ENCODE data around the gene GRAMD1A. TPM values are rescaled to one million over a fixed set of nuclear protein-coding genes. Genes with fewer than 3 reads are reported as not detected.

The GRAMD1A gene
- total RNA-seq, 2 experiments from 2014 or later: 84.2 to 124 TPM

DNA sequence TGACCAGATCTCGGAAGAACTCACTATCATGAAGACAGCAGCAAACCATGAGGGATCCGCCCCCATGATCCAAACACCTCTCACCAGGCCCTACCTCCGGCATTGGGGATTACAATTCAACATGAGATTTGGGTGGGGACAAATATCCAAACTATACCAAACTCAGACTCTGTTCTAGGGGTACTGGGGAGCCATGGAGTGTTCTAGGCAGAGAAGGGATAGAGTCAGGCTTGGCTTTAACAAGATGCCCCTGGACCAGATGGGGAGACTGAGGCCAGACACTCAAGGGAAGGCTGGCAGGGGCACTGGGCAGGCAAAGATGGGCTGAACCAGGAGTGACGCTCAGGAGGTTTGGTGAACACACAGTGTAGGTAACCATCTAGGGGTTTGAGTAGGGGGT, 18.3 kb downstream of the GRAMD1A start:
- no peaks in the 10 kb centered on the region for H3K9me3 ChIP-seq (ENCODE audit: low read length)
- no peaks in the 10 kb centered on the region for H4K20me1 ChIP-seq (ENCODE audit: insufficient read depth, low read length)
- intact Hi-C loops (cut with micrococcal nuclease; ENCODE audit: unreplicated experiment): no loop called here
- H3K79me2 ChIP-seq (ENCODE audit: insufficient read depth, low read depth, low read length): no peaks in the 10 kb centered on the region
- no peak overlapping the region for H2AFZ ChIP-seq (ENCODE audit: low read length)
- H3K4me1 ChIP-seq (ENCODE audit: insufficient read depth, low read length, poor library complexity, severe bottlenecking): no peaks in the 10 kb centered on the region
- POLR2A ChIA-PET: no interaction called here
- peaks cover 93% of the 10 kb centered on the region for H3K36me3 ChIP-seq (ENCODE audit: insufficient read depth, low read length)
- CTCF ChIA-PET (ENCODE audit: unreplicated experiment): no interaction called here
- no peak overlapping the region for H3K27ac ChIP-seq (ENCODE audit: low read depth, low read length, poor library complexity, severe bottlenecking)
- H3K4me2 ChIP-seq (ENCODE audit: low read length): no peak overlapping the region
- TF ChIP-seq, protein P1, sequence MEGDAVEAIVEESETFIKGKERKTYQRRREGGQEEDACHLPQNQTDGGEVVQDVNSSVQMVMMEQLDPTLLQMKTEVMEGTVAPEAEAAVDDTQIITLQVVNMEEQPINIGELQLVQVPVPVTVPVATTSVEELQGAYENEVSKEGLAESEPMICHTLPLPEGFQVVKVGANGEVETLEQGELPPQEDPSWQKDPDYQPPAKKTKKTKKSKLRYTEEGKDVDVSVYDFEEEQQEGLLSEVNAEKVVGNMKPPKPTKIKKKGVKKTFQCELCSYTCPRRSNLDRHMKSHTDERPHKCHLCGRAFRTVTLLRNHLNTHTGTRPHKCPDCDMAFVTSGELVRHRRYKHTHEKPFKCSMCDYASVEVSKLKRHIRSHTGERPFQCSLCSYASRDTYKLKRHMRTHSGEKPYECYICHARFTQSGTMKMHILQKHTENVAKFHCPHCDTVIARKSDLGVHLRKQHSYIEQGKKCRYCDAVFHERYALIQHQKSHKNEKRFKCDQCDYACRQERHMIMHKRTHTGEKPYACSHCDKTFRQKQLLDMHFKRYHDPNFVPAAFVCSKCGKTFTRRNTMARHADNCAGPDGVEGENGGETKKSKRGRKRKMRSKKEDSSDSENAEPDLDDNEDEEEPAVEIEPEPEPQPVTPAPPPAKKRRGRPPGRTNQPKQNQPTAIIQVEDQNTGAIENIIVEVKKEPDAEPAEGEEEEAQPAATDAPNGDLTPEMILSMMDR (conservative IDR thresholded peaks at IDR 0.05; ENCODE audit: low read length): no peak
- TF ChIP-seq EZH2phosphoT487 (IDR thresholded peaks at IDR 0.05; ENCODE audit: borderline replicate concordance, low read depth, low read length): no peak
- no TSS peak for BruUV-seq (replicated peaks)
- no peaks in the 10 kb centered on the region for H3K9me2 ChIP-seq (ENCODE audit: insufficient read depth, low read length)
- no peak overlapping the region for H3K4me3 ChIP-seq (ENCODE audit: low read depth, low read length, poor library complexity, severe bottlenecking)
- DNase-seq (ENCODE audit: low spot score): no peak

DNA sequence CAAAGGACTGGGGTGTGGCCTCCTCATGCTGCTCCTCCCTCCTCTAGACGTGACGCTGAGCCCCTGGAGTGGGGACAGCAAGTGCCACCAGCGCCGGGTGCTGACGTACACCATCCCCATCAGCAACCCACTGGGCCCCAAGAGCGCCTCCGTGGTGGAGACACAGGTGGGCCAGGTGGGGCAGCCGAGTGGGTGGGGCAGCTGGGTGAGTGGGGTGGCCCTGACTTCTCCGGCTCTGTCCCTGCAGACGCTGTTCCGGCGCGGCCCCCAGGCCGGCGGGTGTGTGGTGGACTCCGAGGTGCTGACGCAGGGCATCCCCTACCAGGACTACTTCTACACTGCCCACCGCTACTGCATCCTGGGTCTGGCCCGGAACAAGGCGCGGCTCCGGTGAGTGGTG, 19.0 kb downstream of the GRAMD1A start:
- intact Hi-C loops (cut with micrococcal nuclease; ENCODE audit: unreplicated experiment): no loop called here
- TF ChIP-seq EZH2phosphoT487 (IDR thresholded peaks at IDR 0.05; ENCODE audit: borderline replicate concordance, low read depth, low read length): no peak
- TF ChIP-seq, protein P1 (conservative IDR thresholded peaks at IDR 0.05; ENCODE audit: low read length): no peak
- POLR2A ChIA-PET: no interaction called here
- no peak overlapping the region for H3K4me3 ChIP-seq (ENCODE audit: low read depth, low read length, poor library complexity, severe bottlenecking)
- H3K27ac ChIP-seq (ENCODE audit: low read depth, low read length, poor library complexity, severe bottlenecking): no peak overlapping the region
- H3K79me2 ChIP-seq (ENCODE audit: insufficient read depth, low read depth, low read length): no peaks in the 10 kb centered on the region
- no peaks in the 10 kb centered on the region for H4K20me1 ChIP-seq (ENCODE audit: insufficient read depth, low read length)
- CTCF ChIA-PET (ENCODE audit: unreplicated experiment): no interaction called here
- no peak for DNase-seq (ENCODE audit: low spot score)
- H3K4me2 ChIP-seq (ENCODE audit: low read length): no peak overlapping the region
- BruUV-seq (replicated peaks): no TSS peak
- H3K9me3 ChIP-seq (ENCODE audit: low read length): no peaks in the 10 kb centered on the region
- no peak overlapping the region for H2AFZ ChIP-seq (ENCODE audit: low read length)
- no peaks in the 10 kb centered on the region for H3K4me1 ChIP-seq (ENCODE audit: insufficient read depth, low read length, poor library complexity, severe bottlenecking)
- H3K36me3 ChIP-seq (ENCODE audit: insufficient read depth, low read length): peaks cover 93% of the 10 kb centered on the region
- no peaks in the 10 kb centered on the region for H3K9me2 ChIP-seq (ENCODE audit: insufficient read depth, low read length)

DNA sequence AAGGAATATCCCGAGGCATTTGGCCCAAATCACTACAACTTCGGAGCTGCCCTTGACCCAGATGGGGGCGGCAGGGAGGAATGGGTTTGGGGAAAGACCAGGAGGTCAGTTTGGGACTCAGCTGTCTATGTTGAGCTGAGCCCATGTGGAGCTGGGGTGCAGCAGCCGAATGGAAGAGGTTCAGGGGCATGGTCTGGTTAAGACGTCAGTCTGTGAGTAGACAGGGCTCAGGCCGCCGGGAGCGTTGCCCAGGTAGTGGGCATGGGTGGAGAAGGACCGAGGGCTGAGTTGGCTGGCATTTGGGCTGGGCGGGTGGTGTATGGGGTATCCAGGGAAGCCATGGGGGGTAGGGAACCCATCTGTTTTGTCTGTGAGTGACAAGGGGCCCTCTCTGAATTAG, 20.9 kb downstream of the GRAMD1A start:
- CTCF ChIA-PET (ENCODE audit: unreplicated experiment): no interaction called here

More for the DNA sequence above, 20.9 kb downstream of the GRAMD1A start:
- H3K27ac ChIP-seq (ENCODE audit: low read depth, low read length, poor library complexity, severe bottlenecking): no peak overlapping the region
- H3K4me2 ChIP-seq (ENCODE audit: low read length): no peak overlapping the region
- H3K9me3 ChIP-seq (ENCODE audit: low read length): no peaks in the 10 kb centered on the region
- BruUV-seq (replicated peaks): no TSS peak
- no peaks in the 10 kb centered on the region for H3K79me2 ChIP-seq (ENCODE audit: insufficient read depth, low read depth, low read length)
- POLR2A ChIA-PET: interaction anchor here (0.6 kb wide), 1 partner anchor 47 kb away, joined by 6 read pairs; no protein-coding TSS in a partner anchor
- no peaks in the 10 kb centered on the region for H3K9me2 ChIP-seq (ENCODE audit: insufficient read depth, low read length)
- no peak for DNase-seq (ENCODE audit: low spot score)
- H4K20me1 ChIP-seq (ENCODE audit: insufficient read depth, low read length): no peaks in the 10 kb centered on the region
- H2AFZ ChIP-seq (ENCODE audit: low read length): no peak overlapping the region
- H3K4me1 ChIP-seq (ENCODE audit: insufficient read depth, low read length, poor library complexity, severe bottlenecking): no peaks in the 10 kb centered on the region
- H3K36me3 ChIP-seq (ENCODE audit: insufficient read depth, low read length): peaks cover 92% of the 10 kb centered on the region
- intact Hi-C loops (cut with micrococcal nuclease; ENCODE audit: unreplicated experiment): no loop called here
- H3K4me3 ChIP-seq (ENCODE audit: low read depth, low read length, poor library complexity, severe bottlenecking): no peak overlapping the region
- no peak for TF ChIP-seq EZH2phosphoT487 (IDR thresholded peaks at IDR 0.05; ENCODE audit: borderline replicate concordance, low read depth, low read length)
